ENCODE results near the gene TAOK1.

TAOK1 gene

GRCh38 chr17:29595943-29596774, 206.0 kb downstream of the TAOK1 start:
- no peak for DNase-seq (ENCODE audit: low spot score)

GRCh38 chr17:29596811-29597210, 206.6 kb downstream of the TAOK1 start:
- DNase-seq (ENCODE audit: low spot score), result no peak

GRCh38 chr17:29597361-29598172, 207.4 kb downstream of the TAOK1 start:
- no peak for DNase-seq (ENCODE audit: low spot score)
